GM18868 (cell line): ENCODE data around the gene HSF5.
A peak's percentile ranks its signal among the peaks of the same experiment; 100 is the strongest.
"Not testable (repeated sequence)": the region's sequence is repeated elsewhere in the genome, so short reads cannot be mapped to it uniquely, and the experiment has no call there.

Source experiments
- ATAC-seq: cut with Tn5 transposase; IDR thresholded peaks from one replicate; pipeline ENCODE4 v1.9.1; 2021; ENCODE audit warnings: mild to moderate bottlenecking, moderate library complexity; ENCODE audit not compliant: unreplicated experiment

HSF5 gene

DNA sequence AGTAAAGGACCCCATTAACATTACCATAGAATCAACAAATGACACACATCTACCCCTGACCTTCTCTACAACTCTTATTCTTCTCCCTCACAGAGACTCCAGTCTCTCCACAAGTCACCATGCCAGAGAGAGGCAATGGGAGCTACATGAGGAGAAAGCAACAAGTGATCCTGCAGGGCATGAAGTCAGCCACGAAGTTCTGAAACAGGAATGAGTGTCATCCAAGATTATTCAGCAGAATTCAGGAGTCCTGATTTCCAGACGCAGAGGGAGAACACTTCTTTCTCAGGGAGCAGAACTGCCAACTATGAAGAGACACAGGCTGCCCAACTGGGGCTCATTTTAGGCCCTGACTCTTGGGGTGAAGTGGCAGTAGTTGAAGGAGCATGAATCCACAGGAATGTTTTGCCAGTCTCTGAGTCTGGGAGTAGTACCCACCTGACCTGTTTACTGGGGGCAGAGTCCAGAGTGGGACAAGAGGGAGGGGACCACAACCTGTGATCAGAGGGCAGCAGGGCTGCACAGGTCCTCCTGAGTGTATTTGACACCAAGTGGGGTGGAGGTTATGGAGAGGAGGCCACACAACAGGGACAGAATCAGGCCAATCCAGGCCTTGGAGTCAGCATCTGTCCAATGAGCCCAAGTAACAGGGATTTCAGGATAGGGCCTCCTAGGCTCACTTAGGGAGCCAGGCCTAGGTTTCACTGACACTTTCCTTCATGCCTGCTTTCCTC, 28.6 kb upstream of the HSF5 start:
- no peak for ATAC-seq

DNA sequence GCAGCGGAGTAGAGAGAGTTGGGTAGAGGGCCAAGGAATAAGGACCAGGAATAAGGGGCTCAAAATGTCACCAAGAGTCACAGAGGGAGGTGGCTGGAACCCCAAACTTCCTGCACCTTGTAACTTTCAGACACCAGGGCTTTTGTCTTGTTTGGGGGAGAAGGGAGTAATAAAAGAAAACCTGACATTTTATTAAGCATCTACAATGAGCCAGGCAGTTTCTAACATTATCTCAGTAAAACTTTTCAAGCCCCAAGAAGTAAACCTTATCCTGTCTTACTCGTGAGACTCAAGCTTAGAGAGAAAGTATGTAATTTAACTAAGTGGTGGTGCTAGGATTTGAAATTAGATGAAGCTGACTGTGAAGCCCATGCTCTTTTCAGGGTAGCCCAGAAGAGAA, 27.1 kb upstream of the HSF5 start:
- no peak for ATAC-seq

- no peak for ATAC-seq
These were observed 26.6 kb upstream of the HSF5 start for GRCh38 chr17:58514770-58515157.

- ATAC-seq, result peak; percentile 23
These were observed 26.0 kb upstream of the HSF5 start, which contains the start of gene MTMR4 for GRCh38 chr17:58513965-58514769. Gene MTMR4 (minus strand): TSS chr17:58514638. CDS start chr17:58514407, 231 bp downstream.

DNA sequence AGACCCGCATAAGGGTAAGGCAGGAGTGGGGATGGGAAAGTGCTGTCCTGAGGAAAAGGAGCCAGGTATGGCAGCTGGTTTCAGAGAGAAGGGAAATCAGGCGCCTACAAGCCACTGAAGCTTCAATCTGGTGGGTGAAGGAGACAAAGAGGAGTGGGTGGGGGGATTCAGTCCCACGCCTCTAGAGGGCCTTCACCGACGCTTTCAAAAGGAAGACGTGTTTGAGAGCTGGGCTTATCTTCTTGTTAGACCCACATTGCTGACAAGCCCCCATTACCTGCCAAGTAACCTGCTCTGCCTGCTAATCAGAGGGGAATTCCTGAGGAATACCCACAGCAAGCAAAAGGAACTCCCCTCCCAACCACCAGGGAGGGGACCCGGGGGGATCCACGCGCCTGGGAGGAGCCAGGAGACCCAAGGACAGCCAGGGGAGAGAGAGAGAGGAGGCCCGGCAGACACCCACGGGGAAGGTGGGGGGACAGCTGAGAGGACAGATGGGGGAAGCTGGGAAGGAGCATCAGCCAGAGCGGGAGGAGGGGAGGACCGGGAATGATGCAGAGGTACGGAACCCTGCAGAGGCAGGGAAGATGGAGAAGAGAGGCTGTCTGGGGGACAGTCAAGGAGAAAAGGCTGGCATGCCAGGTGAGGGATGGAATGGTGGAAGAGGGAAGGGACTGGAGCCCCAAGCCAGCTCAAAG, 25.2 kb upstream of the HSF5 start:
- ATAC-seq, result no peak

DNA sequence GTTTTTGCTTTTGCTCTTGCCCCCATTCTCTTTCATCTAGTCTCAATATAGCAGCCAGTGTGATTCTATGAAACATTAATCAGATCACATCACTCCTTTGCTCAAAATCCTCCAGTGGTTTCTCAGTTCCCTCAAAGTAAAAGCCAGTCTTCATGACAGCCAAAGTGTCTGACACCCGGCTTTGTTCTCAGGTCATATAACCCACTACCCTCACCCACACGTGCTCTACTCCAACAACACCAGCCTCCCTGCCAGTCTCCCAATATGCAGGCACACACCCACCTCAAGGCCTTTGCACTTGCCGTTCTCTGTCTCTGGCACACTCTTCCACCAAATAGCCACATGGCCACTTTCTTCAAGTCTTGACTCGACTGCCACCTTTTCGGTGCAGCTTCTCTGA, 21.9 kb upstream of the HSF5 start:
- ATAC-seq, result no peak

DNA sequence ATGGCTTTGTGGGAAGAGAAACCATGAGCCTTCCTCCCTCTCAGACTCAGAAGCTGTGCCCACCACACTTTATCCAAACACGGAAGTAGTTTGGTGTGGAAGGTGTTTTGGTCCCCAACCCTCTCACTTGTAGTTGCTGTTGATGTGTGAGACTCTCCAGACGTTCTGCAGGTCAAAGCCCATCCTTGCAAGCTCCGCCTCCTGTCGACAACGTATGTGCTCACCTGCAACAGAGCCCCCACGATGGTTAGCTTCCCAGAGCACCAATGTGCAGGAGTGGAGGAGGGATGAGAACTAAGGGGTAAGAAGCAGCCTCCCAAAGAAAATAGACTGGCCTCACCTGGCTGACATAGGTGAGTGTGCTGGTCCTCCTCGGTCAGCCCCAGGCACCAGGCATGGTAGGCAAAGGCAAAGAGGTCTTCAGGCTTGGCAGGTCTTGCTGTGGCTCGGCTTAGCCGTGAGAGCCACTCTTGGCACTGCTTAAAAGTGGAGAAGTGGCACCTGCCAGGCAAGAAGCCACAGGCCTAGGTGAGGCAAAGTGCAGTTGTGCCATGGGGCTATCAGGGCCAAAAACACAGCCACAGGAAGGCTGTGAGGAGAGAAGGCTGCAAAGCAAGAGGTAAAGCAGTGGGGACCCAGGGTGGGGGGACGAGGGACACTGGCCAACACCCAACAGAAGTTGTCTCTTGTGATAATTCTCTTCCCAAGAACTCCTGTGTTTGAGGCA, 20.3 kb upstream of the HSF5 start:
- ATAC-seq, result no peak

- ATAC-seq, result no peak
These were observed 19.0 kb upstream of the HSF5 start for GRCh38 chr17:58507123-58507634.

DNA sequence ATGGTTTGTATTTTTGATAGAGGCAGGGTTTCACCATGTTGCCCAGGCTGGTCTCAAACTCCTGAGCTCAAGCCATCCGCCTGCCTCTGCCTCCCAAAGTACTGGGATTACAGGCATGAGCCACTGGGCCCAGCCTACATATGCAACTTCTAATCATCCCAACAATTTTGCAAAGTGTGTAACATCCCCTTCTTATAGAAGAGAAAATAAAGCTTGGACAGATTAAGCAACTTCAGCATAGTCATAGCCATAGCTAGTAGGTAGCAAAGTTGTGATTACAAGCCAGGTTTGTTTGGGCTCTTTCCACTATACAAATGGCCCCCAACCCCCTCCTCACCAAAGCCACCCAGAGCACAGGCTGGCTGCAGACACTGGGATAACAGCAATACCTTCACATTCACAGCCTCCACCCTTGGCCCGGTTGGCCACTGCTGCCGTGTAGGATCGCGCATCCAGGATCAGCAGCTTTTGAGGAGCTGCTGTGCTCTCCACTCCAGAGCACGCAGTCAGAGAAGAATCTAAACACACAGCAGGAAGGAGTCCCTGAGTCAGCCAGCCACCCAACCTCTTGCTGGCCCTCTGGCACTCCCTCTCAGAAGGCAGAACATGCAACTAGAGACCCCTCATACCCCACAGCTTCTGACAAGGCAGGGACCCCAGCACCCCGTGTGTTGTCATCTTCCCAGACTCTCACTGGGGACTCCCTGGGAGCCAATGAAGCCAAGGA, 18.3 kb upstream of the HSF5 start:
- ATAC-seq, result no peak

GRCh38 chr17:58504826-58505351, 16.7 kb upstream of the HSF5 start:
- ATAC-seq, result peak; percentile 93

- ATAC-seq, result no peak
These were observed 15.7 kb upstream of the HSF5 start for GRCh38 chr17:58503866-58504265.

DNA sequence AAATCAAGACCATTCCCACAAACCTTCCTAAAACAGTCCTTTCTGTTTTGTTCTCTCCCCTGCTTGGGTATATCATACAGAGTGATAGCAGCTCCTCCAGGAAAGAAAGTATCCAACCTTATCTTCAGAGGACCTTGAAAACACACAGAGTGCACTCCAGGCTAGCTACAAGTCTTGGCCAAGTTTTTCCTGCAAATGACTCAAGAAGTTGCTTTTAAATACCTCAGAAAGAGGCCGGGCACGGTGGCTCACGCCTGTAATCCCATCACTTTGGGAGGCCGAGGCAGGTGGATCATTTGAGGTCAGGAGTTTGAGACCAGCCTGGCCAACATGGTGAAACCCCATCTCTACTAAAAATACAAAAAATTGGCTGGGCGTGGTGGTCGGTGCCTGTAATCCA, 14.9 kb upstream of the HSF5 start:
- ATAC-seq, result not testable (repeated sequence)

GRCh38 chr17:58501451-58501850, 13.2 kb upstream of the HSF5 start:
- no peak for ATAC-seq

- ATAC-seq, result no peak
These were observed 10.1 kb upstream of the HSF5 start for GRCh38 chr17:58498177-58498828.

- ATAC-seq, result no peak
These were observed 5.3 kb upstream of the HSF5 start for GRCh38 chr17:58493506-58493905.

DNA sequence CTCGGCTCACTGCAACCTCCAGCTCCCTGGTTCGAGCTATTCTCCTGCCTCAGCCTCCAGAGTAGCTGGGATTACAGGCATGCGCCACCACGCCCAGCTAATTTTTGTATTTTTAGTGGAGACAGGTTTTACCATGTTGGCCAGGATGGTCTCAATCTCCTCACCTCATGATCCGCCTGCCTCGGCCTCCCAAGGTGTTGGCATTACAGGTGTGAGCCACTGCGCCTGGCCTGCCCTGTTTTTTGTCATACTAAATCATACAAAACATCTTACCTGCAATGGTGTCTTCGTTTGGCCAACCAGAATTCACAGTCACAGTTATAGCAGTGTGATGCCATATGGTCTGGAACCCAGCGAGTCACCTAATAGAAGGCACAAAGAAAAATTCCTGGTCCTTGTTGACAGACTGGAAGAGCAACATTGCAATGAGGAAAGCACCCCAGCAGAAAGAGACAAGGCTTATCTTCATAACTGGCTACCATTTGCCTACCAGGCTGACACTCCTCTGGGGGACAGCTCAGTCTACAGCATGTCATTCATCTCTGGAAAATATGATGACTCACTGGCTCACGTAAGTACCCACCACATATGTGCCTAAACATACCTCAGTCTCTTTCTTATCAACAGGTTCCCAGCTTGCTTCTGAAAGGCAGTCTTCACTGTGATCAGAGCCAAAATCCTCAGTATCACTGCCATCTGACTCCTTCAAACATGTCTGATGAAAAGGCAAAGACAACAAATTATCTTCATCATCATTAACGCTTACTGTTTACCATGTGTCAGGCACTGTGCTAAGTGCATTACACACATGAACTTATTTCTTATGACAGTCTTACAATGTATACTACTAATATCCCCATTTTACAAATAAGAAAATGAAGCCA, 4.3 kb upstream of the HSF5 start:
- ATAC-seq, result no peak

DNA sequence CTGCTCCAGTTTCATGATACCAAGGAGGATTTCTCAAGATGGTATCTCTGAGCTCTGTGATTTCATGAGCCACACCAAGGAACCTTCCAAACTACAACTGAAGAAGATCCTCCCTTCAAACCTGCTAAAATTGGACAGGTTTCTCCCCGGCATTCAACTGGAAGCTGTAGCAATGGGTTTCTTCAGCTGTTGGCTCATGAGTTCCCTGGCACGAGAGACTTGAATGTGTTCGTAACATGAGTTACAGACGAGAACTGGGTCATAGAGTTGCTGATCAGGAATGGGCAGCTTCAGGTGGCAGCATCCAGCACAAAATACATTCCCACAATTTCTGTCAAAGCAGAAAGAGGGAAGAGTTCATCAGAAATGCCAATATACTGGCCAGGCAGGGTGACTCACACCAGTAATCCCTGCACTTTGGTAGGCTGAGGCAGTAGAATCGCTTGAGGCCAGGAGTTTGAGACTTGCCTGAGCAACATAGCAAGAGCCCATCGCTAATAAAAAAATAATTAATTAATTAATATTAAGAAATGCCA, 3.4 kb upstream of the HSF5 start:
- ATAC-seq, result no peak

DNA sequence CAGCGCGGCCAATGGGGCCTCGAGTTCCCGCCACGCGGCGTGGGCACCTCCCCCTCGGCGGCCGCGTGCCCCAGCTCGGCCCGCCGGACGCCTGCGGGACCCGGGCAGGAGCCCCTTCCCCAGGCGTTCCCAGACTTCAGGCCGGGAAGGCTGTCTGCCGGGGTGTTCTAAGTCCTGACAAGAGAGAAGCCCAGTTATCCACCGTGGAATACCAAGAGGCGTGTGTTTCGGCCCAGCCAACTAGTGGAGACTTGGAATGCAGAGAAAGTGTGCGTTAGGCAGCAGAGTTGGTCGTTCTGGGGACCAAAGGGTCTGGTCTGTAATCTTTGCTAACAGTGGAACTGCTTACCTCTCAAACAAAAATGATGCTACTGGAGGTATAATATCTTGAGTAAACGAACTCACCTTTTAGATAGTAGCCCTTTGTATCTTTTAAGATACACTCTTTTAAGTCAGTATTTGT, 251 bp upstream of the HSF5 start:
- ATAC-seq, result no peak
